RWPE1 (cell line): ENCODE results near the gene PLCB1.

Experiments
- CTCF ChIA-PET: fragments of 350-600 bp; sonication (Branson Sonifier 250); formaldehyde crosslinking; extraction: SDS; loops from one replicate; lab custom pipeline; 2021; lab: Yijun Ruan, JAX
- POLR2A ChIA-PET: fragments of 400-600 bp; formaldehyde crosslinking; extraction: SDS; loops from one replicate; lab custom pipeline; 2020; ENCODE audit warnings: antibody characterized with exemption; ENCODE audit not compliant: low non-redundant PET; lab: Yijun Ruan, JAX
- DNase-seq: peaks from one replicate; pipeline ENCODE4 v3.0.0; 2012; ENCODE audit warnings: low spot score
- H3K27ac ChIP-seq: fragments of 450-650 bp; 2 replicates; pipeline ENCODE4 v1.5.1; 2017
- CTCF ChIP-seq: fragments of 450-650 bp; conservative IDR thresholded peaks from 2 replicates; pipeline ENCODE4 v1.5.1; 2017; ENCODE audit warnings: low read depth, mild to moderate bottlenecking

PLCB1 gene

DNA sequence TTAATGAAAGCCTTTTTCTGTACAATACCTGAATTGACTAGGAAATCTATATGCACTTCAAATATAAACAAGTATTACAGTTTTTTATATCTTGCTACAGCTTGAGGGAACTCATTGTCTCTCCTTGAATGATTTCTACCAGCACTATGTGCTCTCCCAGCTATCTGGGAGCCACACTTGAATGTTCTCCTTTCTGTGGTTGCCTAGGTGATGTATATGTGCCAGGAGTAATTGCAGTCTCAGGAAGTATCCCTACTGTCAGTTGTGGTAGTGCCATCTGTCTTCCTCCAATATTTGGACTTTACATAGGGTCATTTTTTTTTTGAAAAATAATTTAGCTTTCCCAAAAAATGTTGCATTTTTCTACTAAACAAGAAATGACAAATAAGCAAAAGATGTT is 648.8 kb downstream of the PLCB1 start:
- ChIA-PET POLR2A (no interaction called here), CTCF (no interaction called here)
- no peak for DNase-seq
- no peak overlapping the region for H3K27ac ChIP-seq
- TF ChIP-seq CTCF, result no peak

- ChIA-PET CTCF (no interaction called here), POLR2A (no interaction called here)
- no peak for TF ChIP-seq CTCF
- no peak overlapping the region for H3K27ac ChIP-seq
- no peak for DNase-seq
Measured at GRCh38 chr20:8782804-8783203, 650.7 kb downstream of the PLCB1 start.

- no peak overlapping the region for H3K27ac ChIP-seq
- ChIA-PET POLR2A (no interaction called here), CTCF (no interaction called here)
- TF ChIP-seq CTCF, result no peak
- no peak for DNase-seq
Measured at GRCh38 chr20:8783734-8784133, 651.7 kb downstream of the PLCB1 start.

DNA sequence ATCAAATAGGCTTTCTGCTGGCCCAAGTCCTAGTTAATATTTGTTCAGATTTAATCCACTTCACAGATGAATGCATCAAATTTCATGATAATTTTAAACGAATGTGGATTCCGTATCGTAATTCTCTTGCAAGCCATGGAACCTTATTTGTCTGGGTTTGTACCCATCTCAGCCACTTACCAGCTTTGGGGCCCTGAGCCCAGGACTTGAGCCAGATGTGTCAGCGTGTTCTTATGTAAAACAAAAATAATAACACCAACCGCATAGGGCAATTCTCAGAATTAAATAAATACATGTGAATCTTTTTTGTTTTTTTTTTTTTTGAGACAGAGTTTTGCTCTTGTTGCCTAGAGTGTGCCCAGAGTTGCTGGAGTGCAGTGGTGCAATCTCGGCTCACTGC is 654.3 kb downstream of the PLCB1 start:
- ChIA-PET POLR2A (no interaction called here), CTCF (no interaction called here)
- no peak overlapping the region for H3K27ac ChIP-seq
- TF ChIP-seq CTCF, result no peak
- no peak for DNase-seq

DNA sequence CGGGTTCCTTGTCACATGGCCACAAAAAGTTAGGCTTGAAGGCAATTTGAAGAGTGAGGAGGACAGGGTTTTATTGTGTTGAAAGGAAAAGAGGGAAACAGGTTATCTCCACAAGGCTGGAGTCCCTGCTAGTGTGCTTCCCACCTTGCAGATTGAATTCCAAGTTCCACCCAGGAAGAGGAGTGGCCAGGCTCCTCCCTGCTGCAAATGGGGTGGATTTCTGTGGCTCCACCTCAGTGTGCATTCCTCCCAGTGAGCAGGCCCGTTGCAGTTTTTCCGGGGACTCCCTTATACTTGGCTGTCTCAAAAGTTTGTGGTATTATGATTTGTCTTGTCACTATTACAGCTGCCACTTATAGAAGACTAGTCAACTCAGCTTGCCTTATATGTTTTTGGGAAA is 655.0 kb downstream of the PLCB1 start:
- TF ChIP-seq CTCF, result no peak
- POLR2A ChIA-PET, result no interaction called here
- DNase-seq, result no peak
- CTCF ChIA-PET, result no interaction called here
- H3K27ac ChIP-seq, result no peak overlapping the region

- no peak for DNase-seq
- TF ChIP-seq CTCF, result no peak
- CTCF ChIA-PET, result interaction anchor here (0.6 to 1.4 kb wide), 2 partner anchors 332 to 605 kb away, joined by 4 to 5 read pairs; no protein-coding TSS in a partner anchor
- POLR2A ChIA-PET, result no interaction called here
- no peak overlapping the region for H3K27ac ChIP-seq
Measured at GRCh38 chr20:8788275-8788674, 656.2 kb downstream of the PLCB1 start.

- no peak for DNase-seq
- ChIA-PET POLR2A (no interaction called here), CTCF (interaction anchor here (0.6 to 1.4 kb wide), 4 partner anchors 29 to 604 kb away, joined by 3 to 5 read pairs (median 4); no protein-coding TSS in a partner anchor)
- no peak overlapping the region for H3K27ac ChIP-seq
- no peak for TF ChIP-seq CTCF
Measured at GRCh38 chr20:8788831-8789230, 656.8 kb downstream of the PLCB1 start.
